RCC 7860 (cell line): Measurements from ENCODE around the gene METTL25B.

Source experiments
- DNase-seq: peaks from one replicate; pipeline ENCODE4 v3.0.0-alpha.2; 2015; ENCODE audit warnings: low spot score
- FAIRE-seq: peaks from 2 replicates; lab custom pipeline; 2012; peaks lifted over from hg19 to GRCh38; lab: Jason Lieb, UNC

METTL25B gene

GRCh38 chr1:156700736-156701531 is 27.3 kb upstream of the METTL25B start:
- FAIRE-seq, result no peak

GRCh38 chr1:156703336-156703735 is 24.9 kb upstream of the METTL25B start:
- FAIRE-seq (no peak), DNase-seq (no peak)

More at GRCh38 chr1:156700736-156701531, 27.3 kb upstream of the METTL25B start:
- DNase-seq, result no peak

DNA sequence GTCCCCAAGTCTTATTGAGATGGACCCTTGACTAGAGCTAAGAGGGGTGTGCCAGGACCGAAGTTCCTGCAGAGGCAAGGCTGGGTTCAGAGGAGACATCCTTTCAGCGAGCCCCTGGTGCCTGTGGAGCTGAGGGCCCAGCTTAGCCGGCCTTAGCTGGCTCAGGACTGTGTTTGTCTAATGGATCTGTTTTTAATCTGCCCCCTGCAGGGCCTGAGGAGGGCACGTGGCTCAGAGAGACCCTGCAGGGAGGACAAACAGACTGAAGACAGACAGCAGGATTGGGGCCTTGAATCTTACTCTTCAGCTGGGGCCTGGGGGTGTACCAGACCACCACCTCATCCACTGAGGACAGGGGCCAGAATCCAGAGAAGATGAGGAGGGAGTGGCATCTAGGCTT is 24.5 kb upstream of the METTL25B start:
- FAIRE-seq, result no peak
- no peak for DNase-seq

GRCh38 chr1:156704166-156704711 is 24.0 kb upstream of the METTL25B start:
- FAIRE-seq, result no peak
- no peak for DNase-seq

- DNase-seq (peak; percentile 71), FAIRE-seq (peak; percentile 62)
Observed at GRCh38 chr1:156704930-156705320, 23.3 kb upstream of the METTL25B start.

DNA sequence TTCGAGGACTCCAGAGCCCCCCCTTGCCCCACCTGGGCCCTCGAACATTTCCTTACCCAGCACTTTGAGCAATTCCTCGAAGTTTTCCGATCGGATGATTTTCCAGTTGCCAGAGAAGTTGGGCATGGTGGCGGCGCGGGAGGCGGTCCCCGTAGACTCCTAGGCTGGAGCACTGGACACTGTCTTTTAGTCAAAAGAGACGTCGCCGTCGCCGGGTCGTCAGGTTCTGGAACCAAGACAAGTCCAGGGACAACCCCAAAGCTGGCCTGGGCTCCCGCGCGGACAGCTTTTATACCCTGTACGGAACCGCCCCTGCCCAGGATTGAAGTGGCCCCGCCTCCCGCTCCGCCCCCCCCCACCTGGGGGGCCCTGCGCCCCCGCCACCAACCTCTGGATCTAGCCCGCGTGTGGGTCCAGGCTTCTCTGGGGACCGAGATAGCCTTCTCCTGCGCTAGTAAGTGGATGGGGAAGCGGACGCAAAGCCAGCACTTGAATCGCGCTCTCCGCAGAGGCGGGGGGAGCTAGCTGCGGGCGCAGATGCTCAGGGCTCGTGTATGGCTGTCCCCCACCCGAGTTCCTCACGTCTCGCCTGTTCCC is 22.9 kb upstream of the METTL25B start, which contains the start of gene CRABP2:
TSS of gene CRABP2 (minus strand) at position 263 of the 597 bp plus-strand sequence. CDS start at position 126, 137 bp downstream.
- DNase-seq, result no peak

GRCh38 chr1:156705918-156706656 is 22.2 kb upstream of the METTL25B start:
- DNase-seq (no peak), FAIRE-seq (no peak)

More for the DNA sequence above, 22.9 kb upstream of the METTL25B start, which contains the start of gene CRABP2:
- no peak for FAIRE-seq

- DNase-seq, result no peak
- no peak for FAIRE-seq
Observed at GRCh38 chr1:156706657-156707416, 21.4 kb upstream of the METTL25B start.

DNA sequence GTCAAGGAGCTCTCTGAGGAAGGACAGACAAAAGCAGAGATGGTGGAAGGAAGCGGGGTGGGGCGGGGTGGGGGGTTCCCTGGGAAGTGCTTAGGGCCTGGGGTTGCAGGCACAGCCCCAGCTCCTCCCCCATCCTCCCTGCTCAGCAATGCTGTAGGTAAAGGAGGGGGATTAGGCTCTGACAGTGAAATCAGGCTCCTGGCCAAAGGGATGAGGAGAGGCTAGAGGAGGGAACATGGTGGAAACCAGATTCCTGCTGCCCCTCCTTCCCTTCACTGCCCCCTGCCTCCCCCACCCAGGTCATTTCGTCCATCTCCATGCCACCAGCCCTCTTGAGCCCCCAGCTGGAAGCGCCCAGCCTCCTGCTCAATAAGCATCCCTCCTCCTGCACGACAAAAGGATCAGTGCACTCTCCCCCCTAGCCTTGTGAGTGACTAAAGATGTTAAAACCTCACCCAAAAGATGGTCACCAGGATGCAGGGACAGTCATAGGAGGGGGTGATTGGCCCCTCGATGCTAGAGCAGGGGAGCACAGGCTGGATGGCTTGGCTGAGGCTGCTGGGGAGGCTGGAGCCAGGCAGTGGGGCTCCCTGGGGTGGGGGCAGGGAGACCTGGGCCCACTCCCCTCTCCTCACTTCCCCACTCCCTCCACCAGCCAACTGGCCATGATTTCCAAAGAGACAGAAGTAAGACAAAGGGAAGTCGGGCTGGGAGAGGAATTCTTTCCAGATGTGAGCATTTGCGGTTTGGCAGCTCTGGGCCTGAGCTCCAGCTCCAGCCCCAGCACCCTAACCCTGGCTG is 20.7 kb upstream of the METTL25B start:
- DNase-seq (no peak), FAIRE-seq (no peak)

GRCh38 chr1:156708218-156708661 is 20.0 kb upstream of the METTL25B start:
- DNase-seq, result no peak
- no peak for FAIRE-seq

GRCh38 chr1:156709031-156709430 is 19.2 kb upstream of the METTL25B start:
- DNase-seq, result no peak
- no peak for FAIRE-seq

GRCh38 chr1:156709757-156710489 is 18.3 kb upstream of the METTL25B start:
- no peak for DNase-seq
- FAIRE-seq, result no peak

- DNase-seq (no peak), FAIRE-seq (no peak)
Observed at GRCh38 chr1:156711011-156711817, 17.1 kb upstream of the METTL25B start.

- no peak for DNase-seq
- FAIRE-seq, result no peak
Observed at GRCh38 chr1:156712626-156713025, 15.6 kb upstream of the METTL25B start.

GRCh38 chr1:156714830-156715229 is 13.4 kb upstream of the METTL25B start:
- no peak for FAIRE-seq

GRCh38 chr1:156717351-156717750 is 10.9 kb upstream of the METTL25B start:
- DNase-seq, result no peak
- FAIRE-seq, result no peak

More at GRCh38 chr1:156714830-156715229, 13.4 kb upstream of the METTL25B start:
- DNase-seq, result no peak

DNA sequence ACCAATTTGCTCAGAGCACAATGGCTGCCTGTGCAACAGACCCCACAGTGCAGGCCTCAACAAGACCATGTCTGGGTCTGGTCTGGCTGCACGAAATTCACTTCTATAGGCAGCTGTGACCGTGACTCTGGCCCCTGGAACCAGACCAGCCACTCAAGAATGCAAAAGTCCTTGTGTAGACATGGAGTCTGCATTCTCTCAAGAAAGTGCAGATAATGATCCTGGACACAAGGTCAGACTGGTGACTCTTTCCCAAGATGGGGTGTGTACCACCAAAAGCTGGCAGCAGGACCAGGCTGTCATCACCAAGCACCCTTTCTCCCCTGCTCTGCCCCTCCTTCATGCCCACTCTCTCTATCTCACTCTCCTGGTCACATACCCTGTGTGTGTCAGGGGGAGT is 7.1 kb upstream of the METTL25B start:
- no peak for DNase-seq
- no peak for FAIRE-seq

DNA sequence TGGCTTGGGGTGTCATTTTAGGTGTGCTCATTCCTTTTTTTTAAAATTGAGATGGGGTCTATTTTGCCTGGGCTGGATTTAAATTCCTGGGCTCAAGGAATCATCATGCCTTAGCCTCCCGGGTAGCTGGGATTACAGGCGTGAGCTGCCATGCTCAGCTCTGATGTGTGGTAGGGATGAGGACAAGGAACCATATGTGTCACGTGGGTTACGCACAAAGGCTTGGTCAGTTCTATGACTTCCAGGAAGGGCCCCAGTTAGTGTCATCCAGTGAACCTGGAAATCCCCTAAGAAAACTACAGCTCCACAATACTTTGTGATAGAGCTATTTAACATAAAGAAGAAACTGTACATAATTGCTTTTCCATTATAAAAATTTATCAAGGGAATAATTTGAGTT is 6.7 kb upstream of the METTL25B start:
- no peak for FAIRE-seq
- DNase-seq, result no peak
